HEK293 (cell line): ENCODE results near the gene PNCK.

Source experiments
- CTCF ChIA-PET: fragments of 350-600 bp; formaldehyde crosslinking; extraction: SDS; loops from one replicate; lab custom pipeline; 2021; ENCODE audit warnings: antibody characterized with exemption; lab: Yijun Ruan, JAX
- POLR2A ChIA-PET: fragments of 300-600 bp; formaldehyde crosslinking; extraction: SDS; loops from one replicate; lab custom pipeline; 2020; ENCODE audit warnings: antibody characterized with exemption, inconsistent platforms; lab: Yijun Ruan, JAX
- H3K27ac ChIP-seq: fragments of 200-500 bp; sonication (Bioruptor generic); 2 replicates; pipeline ENCODE4 v1.5.1; 2014; ENCODE audit warnings: low read depth, low read length, control low read depth, inconsistent platforms; ENCODE audit errors: extremely low read depth
- H3K36me3 ChIP-seq, 2 experiments: fragments of 200-500 bp in 1 of 2; sonication (Bioruptor generic) in 1 of 2; 1 replicate in 1 of 2; 2 replicates in 1 of 2; pipeline ENCODE4 v1.5.1; 2014 to 2017; ENCODE audit warnings: inconsistent platforms in 2 of 2, low read length in 2 of 2; ENCODE audit not compliant: control insufficient read depth in 2 of 2, insufficient read depth in 1 of 2
- H3K4me1 ChIP-seq: fragments of 200-500 bp; sonication (Bioruptor generic); 2 replicates; pipeline ENCODE4 v1.5.1; 2014; ENCODE audit warnings: mild to moderate bottlenecking, low read length, inconsistent platforms; ENCODE audit not compliant: control insufficient read depth, insufficient read depth
- H3K4me3 ChIP-seq: 2 replicates; pipeline ENCODE4 v1.5.1; 2011; ENCODE audit warnings: low read depth, mild to moderate bottlenecking, control low read depth, low read length, moderate library complexity
- H3K9me3 ChIP-seq: fragments of 200-500 bp; sonication (Bioruptor generic); 2 replicates; pipeline ENCODE4 v1.5.1; 2014; ENCODE audit warnings: low read depth, low read length, inconsistent platforms; ENCODE audit not compliant: control insufficient read depth, insufficient read depth
- EGR2 ChIP-seq: fragments of 450-650 bp; formaldehyde crosslinking; IDR thresholded peaks from 2 replicates; pipeline ENCODE4 v1.5.1; 2016; ENCODE audit warnings: low read depth, missing biosample characterization, missing genetic modification characterization
- GLI2 ChIP-seq: fragments of 450-650 bp; formaldehyde crosslinking; IDR thresholded peaks from 2 replicates; pipeline ENCODE4; 2017; ENCODE audit warnings: missing biosample characterization, missing genetic modification characterization, low read depth, borderline replicate concordance
- GLIS1 ChIP-seq: fragments of 450-650 bp; formaldehyde crosslinking; IDR thresholded peaks from 2 replicates; pipeline ENCODE4 v1.5.1; 2016; ENCODE audit warnings: missing biosample characterization, missing genetic modification characterization
- INSM2 ChIP-seq: fragments of 450-650 bp; formaldehyde crosslinking; IDR thresholded peaks from 2 replicates; pipeline ENCODE4 v1.5.1; 2016; ENCODE audit warnings: missing biosample characterization, missing genetic modification characterization
- KLF1 ChIP-seq: fragments of 450-650 bp; formaldehyde crosslinking; IDR thresholded peaks from 2 replicates; pipeline ENCODE4 v1.5.1; 2016; ENCODE audit warnings: missing biosample characterization, missing genetic modification characterization
- SCRT1 ChIP-seq: fragments of 450-650 bp; formaldehyde crosslinking; IDR thresholded peaks from 2 replicates; pipeline ENCODE4 v1.5.1; 2016; ENCODE audit warnings: missing biosample characterization, missing genetic modification characterization, borderline replicate concordance
- TRIM28 ChIP-seq: IDR thresholded peaks from 2 replicates; pipeline ENCODE4 v1.6.1; 2011; ENCODE audit warnings: low read length, control low read depth, borderline replicate concordance
- WT1 ChIP-seq: fragments of 450-650 bp; formaldehyde crosslinking; IDR thresholded peaks from 2 replicates; pipeline ENCODE4 v1.5.1; 2016; ENCODE audit warnings: missing biosample characterization, missing genetic modification characterization
- ZBTB20 ChIP-seq: fragments of 450-650 bp; formaldehyde crosslinking; IDR thresholded peaks from 2 replicates; pipeline ENCODE4 v1.5.1; 2016; ENCODE audit warnings: missing biosample characterization, missing genetic modification characterization
- ZFHX2 ChIP-seq: fragments of 450-650 bp; formaldehyde crosslinking; conservative IDR thresholded peaks from 2 replicates; pipeline ENCODE4 v1.5.1; 2016; ENCODE audit warnings: missing biosample characterization, missing genetic modification characterization
- ZNF10 ChIP-seq: fragments of 450-650 bp; formaldehyde crosslinking; IDR thresholded peaks from 2 replicates; pipeline ENCODE4 v1.5.1; 2017; ENCODE audit warnings: missing biosample characterization, missing genetic modification characterization
- ZNF112 ChIP-seq: fragments of 450-650 bp; formaldehyde crosslinking; IDR thresholded peaks from 2 replicates; pipeline ENCODE4 v1.5.0; 2017; ENCODE audit warnings: missing biosample characterization, missing genetic modification characterization
- ZNF133 ChIP-seq: fragments of 450-650 bp; formaldehyde crosslinking; IDR thresholded peaks from 2 replicates; pipeline ENCODE4 v1.5.1; 2016; ENCODE audit warnings: missing biosample characterization, missing genetic modification characterization
- ZNF169 ChIP-seq: fragments of 450-650 bp; formaldehyde crosslinking; IDR thresholded peaks from 2 replicates; pipeline ENCODE4 v1.5.1; 2016; ENCODE audit warnings: missing biosample characterization, missing genetic modification characterization
- ZNF239 ChIP-seq: fragments of 450-650 bp; formaldehyde crosslinking; IDR thresholded peaks from 2 replicates; pipeline ENCODE4 v1.5.1; 2016; ENCODE audit warnings: missing biosample characterization, missing genetic modification characterization
- ZNF26 ChIP-seq: fragments of 450-650 bp; formaldehyde crosslinking; IDR thresholded peaks from 2 replicates; pipeline ENCODE4 v1.5.1; 2016; ENCODE audit warnings: missing biosample characterization, missing genetic modification characterization
- ZNF473 ChIP-seq: fragments of 450-650 bp; formaldehyde crosslinking; IDR thresholded peaks from 2 replicates; pipeline ENCODE4 v1.5.1; 2017; ENCODE audit warnings: missing biosample characterization, missing genetic modification characterization
- ZNF48 ChIP-seq: fragments of 450-650 bp; formaldehyde crosslinking; IDR thresholded peaks from 2 replicates; pipeline ENCODE4 v1.5.1; 2016; ENCODE audit warnings: missing biosample characterization, missing genetic modification characterization
- ZNF624 ChIP-seq: fragments of 450-650 bp; formaldehyde crosslinking; IDR thresholded peaks from 2 replicates; pipeline ENCODE4 v1.5.1; 2017; ENCODE audit warnings: missing biosample characterization, missing genetic modification characterization
- ZNF660 ChIP-seq: fragments of 450-650 bp; IDR thresholded peaks from 2 replicates; pipeline ENCODE4 v1.5.1; 2018; ENCODE audit warnings: missing biosample characterization, mild to moderate bottlenecking, missing genetic modification characterization
- ZNF670 ChIP-seq: fragments of 450-650 bp; formaldehyde crosslinking; IDR thresholded peaks from 2 replicates; pipeline ENCODE4 v1.5.1; 2016; ENCODE audit warnings: missing biosample characterization, missing genetic modification characterization, low read depth
- ZNF747 ChIP-seq: fragments of 450-650 bp; formaldehyde crosslinking; IDR thresholded peaks from 2 replicates; pipeline ENCODE4 v1.5.1; 2016; ENCODE audit warnings: missing biosample characterization, missing genetic modification characterization
- ZNF768 ChIP-seq: fragments of 450-650 bp; formaldehyde crosslinking; IDR thresholded peaks from 2 replicates; pipeline ENCODE4 v1.5.1; 2018; ENCODE audit warnings: missing biosample characterization, mild to moderate bottlenecking, missing genetic modification characterization
- TF ChIP-seq, protein P1 (sequence below): sonication (generic); formaldehyde crosslinking; IDR thresholded peaks from 2 replicates; pipeline ENCODE4 v1.8.1; 2022; ENCODE audit warnings: mild to moderate bottlenecking, moderate library complexity, missing genetic modification reagents
- TF ChIP-seq, protein P2 (sequence below): fragments of 450-650 bp; formaldehyde crosslinking; IDR thresholded peaks from 2 replicates; pipeline ENCODE4 v1.5.1; 2016; ENCODE audit warnings: missing biosample characterization, missing genetic modification characterization, low read depth
- TF ChIP-seq, protein P3 (sequence below): fragments of 450-650 bp; formaldehyde crosslinking; IDR thresholded peaks from 2 replicates; pipeline ENCODE4 v1.5.1; 2016; ENCODE audit warnings: missing biosample characterization, missing genetic modification characterization

Gene PNCK

GRCh38 chrX:153628129-153628528 is 45.5 kb downstream of the PNCK start (continued):
- TF ChIP-seq INSM2 (tag by site-specific recombination) (no peak), ZNF48 (tag by site-specific recombination) (no peak), TRIM28 (no peak), ZNF768 (no peak), ZNF10 (tag by site-specific recombination) (no peak)

DNA sequence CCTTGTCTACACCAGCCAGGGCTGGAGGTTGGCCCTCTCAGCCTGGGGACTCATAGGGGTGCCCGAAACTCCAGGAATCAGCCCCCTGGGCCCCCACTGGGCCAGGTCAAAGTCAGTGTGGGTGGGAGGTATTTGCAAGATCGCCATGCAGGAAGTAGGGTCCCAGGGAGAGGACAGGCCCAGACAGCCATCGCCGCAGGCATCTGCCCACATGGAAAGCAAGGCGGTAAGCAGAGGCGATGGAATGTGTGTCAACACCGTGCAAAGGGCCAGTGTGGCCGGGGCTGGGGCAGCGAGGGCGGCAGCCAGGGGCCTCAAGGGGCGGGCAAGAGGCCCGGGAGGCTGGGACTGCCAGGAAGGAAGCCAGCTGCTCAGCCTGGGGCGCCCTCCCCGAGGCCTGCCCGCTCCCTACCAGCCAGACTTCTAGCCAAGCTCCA is 45.9 kb downstream of the PNCK start:
- POLR2A ChIA-PET, result no interaction called here
- H3K27ac ChIP-seq, result no peak overlapping the region
- no peaks in the 10 kb centered on the region for H3K36me3 ChIP-seq
- CTCF ChIA-PET, result interaction anchor here (0.6 kb wide), 2 partner anchors 17 to 42 kb away, joined by 3 read pairs; no protein-coding TSS in a partner anchor
- no peaks in the 10 kb centered on the region for H3K4me1 ChIP-seq
- TF ChIP-seq ZNF169 (no peak), ZNF670 (tag by site-specific recombination) (no peak), SCRT1 (tag by site-specific recombination) (no peak), GLIS1 (no peak), GLI2 (tag by site-specific recombination) (no peak), ZNF624 (tag by site-specific recombination) (no peak), ZBTB20 (tag by site-specific recombination) (no peak), ZFHX2 (tag by site-specific recombination) (peak; percentile 74), ZNF26 (tag by site-specific recombination) (no peak), ZNF660 (no peak), ZNF133 (tag by site-specific recombination) (no peak), EGR2 (tag by site-specific recombination) (peak; percentile 71), ZNF747 (tag by site-specific recombination) (no peak)
- TF ChIP-seq, protein P1, sequence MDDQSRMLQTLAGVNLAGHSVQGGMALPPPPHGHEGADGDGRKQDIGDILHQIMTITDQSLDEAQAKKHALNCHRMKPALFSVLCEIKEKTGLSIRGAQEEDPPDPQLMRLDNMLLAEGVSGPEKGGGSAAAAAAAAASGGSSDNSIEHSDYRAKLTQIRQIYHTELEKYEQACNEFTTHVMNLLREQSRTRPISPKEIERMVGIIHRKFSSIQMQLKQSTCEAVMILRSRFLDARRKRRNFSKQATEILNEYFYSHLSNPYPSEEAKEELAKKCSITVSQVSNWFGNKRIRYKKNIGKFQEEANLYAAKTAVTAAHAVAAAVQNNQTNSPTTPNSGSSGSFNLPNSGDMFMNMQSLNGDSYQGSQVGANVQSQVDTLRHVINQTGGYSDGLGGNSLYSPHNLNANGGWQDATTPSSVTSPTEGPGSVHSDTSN (CRISPR knock-in tag), result no peak
- H3K9me3 ChIP-seq, result no peaks in the 10 kb centered on the region
- H3K4me3 ChIP-seq, result no peak overlapping the region

- H3K4me1 ChIP-seq, result no peaks in the 10 kb centered on the region
- H3K4me3 ChIP-seq, result no peak overlapping the region
- TF ChIP-seq ZNF239 (tag by site-specific recombination), result no peak
- no peak for TF ChIP-seq WT1 (tag by site-specific recombination)
- TF ChIP-seq, protein P2, sequence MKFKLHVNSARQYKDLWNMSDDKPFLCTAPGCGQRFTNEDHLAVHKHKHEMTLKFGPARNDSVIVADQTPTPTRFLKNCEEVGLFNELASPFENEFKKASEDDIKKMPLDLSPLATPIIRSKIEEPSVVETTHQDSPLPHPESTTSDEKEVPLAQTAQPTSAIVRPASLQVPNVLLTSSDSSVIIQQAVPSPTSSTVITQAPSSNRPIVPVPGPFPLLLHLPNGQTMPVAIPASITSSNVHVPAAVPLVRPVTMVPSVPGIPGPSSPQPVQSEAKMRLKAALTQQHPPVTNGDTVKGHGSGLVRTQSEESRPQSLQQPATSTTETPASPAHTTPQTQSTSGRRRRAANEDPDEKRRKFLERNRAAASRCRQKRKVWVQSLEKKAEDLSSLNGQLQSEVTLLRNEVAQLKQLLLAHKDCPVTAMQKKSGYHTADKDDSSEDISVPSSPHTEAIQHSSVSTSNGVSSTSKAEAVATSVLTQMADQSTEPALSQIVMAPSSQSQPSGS (tag by site-specific recombination), result no peak
- no peak for TF ChIP-seq ZNF112 (tag by site-specific recombination)
- 0 out of 2 replicates have a peak, but pooled peaks have one; percentile 30 for TF ChIP-seq EGR2 (tag by site-specific recombination)
- TF ChIP-seq, protein P3, sequence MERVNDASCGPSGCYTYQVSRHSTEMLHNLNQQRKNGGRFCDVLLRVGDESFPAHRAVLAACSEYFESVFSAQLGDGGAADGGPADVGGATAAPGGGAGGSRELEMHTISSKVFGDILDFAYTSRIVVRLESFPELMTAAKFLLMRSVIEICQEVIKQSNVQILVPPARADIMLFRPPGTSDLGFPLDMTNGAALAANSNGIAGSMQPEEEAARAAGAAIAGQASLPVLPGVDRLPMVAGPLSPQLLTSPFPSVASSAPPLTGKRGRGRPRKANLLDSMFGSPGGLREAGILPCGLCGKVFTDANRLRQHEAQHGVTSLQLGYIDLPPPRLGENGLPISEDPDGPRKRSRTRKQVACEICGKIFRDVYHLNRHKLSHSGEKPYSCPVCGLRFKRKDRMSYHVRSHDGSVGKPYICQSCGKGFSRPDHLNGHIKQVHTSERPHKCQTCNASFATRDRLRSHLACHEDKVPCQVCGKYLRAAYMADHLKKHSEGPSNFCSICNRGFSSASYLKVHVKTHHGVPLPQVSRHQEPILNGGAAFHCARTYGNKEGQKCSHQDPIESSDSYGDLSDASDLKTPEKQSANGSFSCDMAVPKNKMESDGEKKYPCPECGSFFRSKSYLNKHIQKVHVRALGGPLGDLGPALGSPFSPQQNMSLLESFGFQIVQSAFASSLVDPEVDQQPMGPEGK (tag by site-specific recombination), result no peak
- TF ChIP-seq KLF1, result no peak
- no peak for TF ChIP-seq ZNF473 (tag by site-specific recombination)
- no peak overlapping the region for H3K27ac ChIP-seq
- ChIA-PET POLR2A (no interaction called here), CTCF (interaction anchor here (0.6 kb wide), 1 partner anchor 42 kb away, joined by 3 read pairs; no protein-coding TSS in a partner anchor)
- H3K9me3 ChIP-seq, result no peaks in the 10 kb centered on the region
- no peaks in the 10 kb centered on the region for H3K36me3 ChIP-seq
Observed at GRCh38 chrX:153626863-153627674, 46.5 kb downstream of the PNCK start.
